Gastroesophageal sphincter (tissue), 3 donors: ENCODE measurements around the gene ROPN1B.

ENCODE experiments used
- CTCF ChIP-seq, 4 experiments: fragments of 200-600 bp in 2 of 4; fragments of 450-650 bp in 2 of 4; sonication (generic) in 1 of 4; IDR thresholded peaks; one replicate each; pipeline ENCODE4 v1.5.1; 2017 to 2019; ENCODE audit warnings: antibody characterized with exemption in 4 of 4, mild to moderate bottlenecking in 2 of 4, moderate library complexity in 2 of 4
- POLR2A ChIP-seq, 2 donors: fragments of 450-650 bp; IDR thresholded peaks; one replicate each; pipeline ENCODE4 v1.6.1; 2017; ENCODE audit warnings: antibody characterized with exemption in 2 of 2, mild to moderate bottlenecking in 2 of 2, moderate library complexity in 1 of 2

- no peak for TF ChIP-seq CTCF (IDR thresholded peaks at IDR 0.05)
- TF ChIP-seq POLR2A (IDR thresholded peaks at IDR 0.05): no peak
These were observed 9.5 kb upstream of the ROPN1B start for GRCh38 chr3:125959317-125960065.
